ENCODE results near the gene OSBPL8. TPM values are rescaled to one million over a fixed set of nuclear protein-coding genes. Genes with fewer than 3 reads are reported as not detected.
"Not testable (repeated sequence)": the region's sequence is repeated elsewhere in the genome, so short reads cannot be mapped to it uniquely, and the experiment has no call there.

OSBPL8 gene
- polyA plus RNA-seq, 10 donors: 25.7 to 39.1 (median 32.4) TPM

DNA sequence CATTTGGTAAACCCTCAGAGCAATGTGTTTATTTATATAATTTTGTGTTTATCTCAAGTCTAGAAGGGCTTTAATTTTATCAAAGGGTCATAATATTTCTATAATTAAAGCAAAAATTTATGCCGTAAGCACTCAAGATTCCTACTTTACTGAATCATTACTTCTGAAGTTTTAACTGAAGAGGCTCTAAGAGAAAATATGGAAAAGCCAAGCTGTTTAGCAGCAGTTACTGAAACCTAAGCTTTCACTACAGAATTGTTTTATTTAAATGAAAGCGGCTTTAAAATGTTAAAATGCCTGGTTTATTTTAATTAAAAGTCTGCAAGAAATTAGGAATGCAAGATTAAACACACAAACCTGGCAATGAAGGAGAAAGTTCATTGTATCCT, 137.4 kb downstream of the OSBPL8 start:
- no peak for DNase-seq

- no peak for DNase-seq
Observed at GRCh38 chr12:76421046-76421445, 138.5 kb downstream of the OSBPL8 start.

GRCh38 chr12:76420222-76420621, 139.3 kb downstream of the OSBPL8 start:
- no peak for DNase-seq

GRCh38 chr12:76417116-76417515, 142.5 kb downstream of the OSBPL8 start:
- no peak for DNase-seq

GRCh38 chr12:76413121-76413520, 146.4 kb downstream of the OSBPL8 start:
- DNase-seq: no peak

- peak in 2 of 3 donors; percentile 1 to 12 for DNase-seq
Observed at GRCh38 chr12:76410781-76411180, 148.8 kb downstream of the OSBPL8 start.

GRCh38 chr12:76410371-76410770, 149.2 kb downstream of the OSBPL8 start:
- DNase-seq: peak in 1 of 3 donors; percentile 3

DNA sequence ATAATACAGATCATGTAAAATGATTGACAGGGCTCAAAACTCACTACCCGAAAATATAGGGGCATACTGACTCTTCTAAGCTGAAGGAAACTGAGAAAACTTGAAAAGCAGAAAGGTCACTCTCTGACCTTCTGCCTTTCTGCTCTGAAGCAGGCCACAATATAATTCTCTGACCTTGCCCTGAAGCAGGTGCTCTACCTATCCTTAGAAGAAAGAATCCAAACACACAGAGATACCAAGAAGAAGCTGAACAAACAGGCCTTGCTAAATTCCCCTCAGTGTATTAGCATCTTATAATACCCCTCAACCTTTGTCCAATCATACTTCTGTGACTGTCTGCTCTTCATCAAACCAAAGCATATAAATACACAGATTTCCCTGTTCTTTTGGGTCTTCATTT, 150.5 kb downstream of the OSBPL8 start:
- no peak for DNase-seq

- no peak for DNase-seq
Observed at GRCh38 chr12:76407710-76408109, 151.9 kb downstream of the OSBPL8 start.

GRCh38 chr12:76402259-76402658, 157.3 kb downstream of the OSBPL8 start:
- no peak for DNase-seq

DNA sequence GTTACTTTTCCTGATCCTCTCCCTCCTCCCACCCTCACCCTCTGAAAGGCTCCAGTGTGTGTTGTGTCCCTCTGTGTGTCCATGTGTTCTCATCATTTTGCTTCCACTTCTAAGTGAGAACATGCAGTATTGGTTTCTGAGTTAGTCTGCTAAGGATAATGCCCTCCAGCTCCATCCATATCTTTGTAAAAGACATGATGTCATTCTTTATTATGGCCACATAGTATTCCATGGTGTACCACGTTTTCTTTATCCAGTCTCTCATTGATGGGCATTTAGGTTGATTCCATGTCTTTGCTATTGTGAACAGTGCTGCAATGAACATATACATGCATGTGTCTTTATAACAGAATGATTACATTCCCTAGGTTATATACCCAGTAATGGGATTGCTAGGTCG, 159.4 kb downstream of the OSBPL8 start:
- no peak for DNase-seq

- no peak for DNase-seq
Observed at GRCh38 chr12:76399040-76399439, 160.5 kb downstream of the OSBPL8 start.

GRCh38 chr12:76398106-76398505, 161.5 kb downstream of the OSBPL8 start:
- DNase-seq: no peak

DNA sequence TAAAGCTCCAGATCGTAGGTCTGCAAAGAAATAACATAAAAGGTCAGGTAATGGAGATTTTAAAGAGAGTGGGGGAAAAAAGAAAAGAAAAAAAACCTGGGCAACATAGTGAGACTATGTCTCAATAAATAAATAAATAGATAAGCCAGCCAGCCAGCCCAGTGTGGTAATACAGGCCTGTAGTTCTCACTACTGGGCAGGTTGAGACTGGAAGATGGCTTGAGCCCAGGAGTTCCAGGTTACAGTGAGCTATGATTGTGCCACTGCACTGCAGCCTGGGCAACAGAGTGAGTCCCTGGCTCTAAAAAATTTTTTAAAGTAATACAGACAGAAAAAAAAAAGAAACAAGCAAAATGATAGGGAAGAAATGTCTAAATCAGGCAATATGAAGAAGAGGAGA, 168.1 kb downstream of the OSBPL8 start:
- DNase-seq: no peak

GRCh38 chr12:76387614-76388013, 172.0 kb downstream of the OSBPL8 start:
- no peak for DNase-seq

DNA sequence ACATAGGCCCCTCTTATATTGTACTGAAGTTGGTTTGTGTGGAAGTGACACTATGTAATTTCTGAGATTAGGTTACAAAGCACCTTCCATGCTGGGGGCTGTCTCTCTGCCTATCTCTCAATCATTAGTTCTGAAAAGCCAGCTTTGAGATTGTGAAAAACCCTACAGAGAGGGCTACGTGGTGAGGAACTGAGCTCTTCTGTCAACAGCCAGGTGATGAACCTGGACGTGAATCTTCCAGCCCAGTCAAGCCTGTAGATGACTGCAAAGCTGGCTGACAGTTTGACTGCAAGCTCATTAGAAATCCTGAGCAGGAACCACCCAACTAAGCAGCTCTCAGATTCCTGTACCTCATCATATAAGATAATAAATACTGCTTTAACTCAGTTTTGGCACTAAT, 175.0 kb downstream of the OSBPL8 start:
- DNase-seq: no peak

- DNase-seq: no peak
Observed at GRCh38 chr12:76383988-76384387, 175.6 kb downstream of the OSBPL8 start.

DNA sequence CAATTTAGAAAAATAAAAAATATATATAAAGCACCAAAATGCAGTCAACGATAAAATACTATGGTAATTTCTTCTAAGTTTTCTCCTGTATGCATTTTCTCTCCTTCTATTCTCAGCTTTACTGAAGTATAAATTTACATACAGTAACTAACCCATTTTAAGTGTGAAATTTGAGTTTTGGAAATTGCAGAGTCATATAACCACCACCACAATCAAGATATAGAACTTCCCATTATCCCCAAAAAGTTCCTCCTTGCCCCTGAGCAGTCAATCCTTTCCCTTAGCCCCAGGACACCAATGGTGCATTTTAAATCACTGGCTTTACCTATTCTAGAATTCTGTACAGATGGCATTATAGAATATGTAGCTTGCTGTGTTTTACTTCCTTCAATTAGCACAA, 180.3 kb downstream of the OSBPL8 start:
- no peak for DNase-seq

GRCh38 chr12:76376876-76377275, 182.7 kb downstream of the OSBPL8 start:
- not testable (repeated sequence) for DNase-seq

DNA sequence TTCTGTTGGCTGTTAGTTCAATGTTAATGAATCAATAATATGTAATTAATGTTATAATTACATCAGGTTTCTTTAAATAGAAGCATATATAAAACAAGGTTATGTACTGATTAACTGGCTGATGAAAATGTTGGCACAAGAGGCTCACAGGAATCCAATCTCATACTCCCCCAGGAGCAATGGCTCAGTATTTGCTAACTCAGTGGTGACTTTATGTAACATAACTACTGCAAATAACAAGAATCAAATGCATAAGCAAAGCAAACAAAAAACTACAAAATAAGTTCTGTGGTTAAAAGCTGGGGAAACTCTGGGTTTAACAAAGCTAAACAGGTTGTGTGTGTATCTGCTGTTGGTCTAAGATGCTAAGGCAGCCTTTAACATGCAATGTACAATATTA, 183.6 kb downstream of the OSBPL8 start:
- no peak for DNase-seq

GRCh38 chr12:76375470-76375869, 184.1 kb downstream of the OSBPL8 start:
- no peak for DNase-seq

DNA sequence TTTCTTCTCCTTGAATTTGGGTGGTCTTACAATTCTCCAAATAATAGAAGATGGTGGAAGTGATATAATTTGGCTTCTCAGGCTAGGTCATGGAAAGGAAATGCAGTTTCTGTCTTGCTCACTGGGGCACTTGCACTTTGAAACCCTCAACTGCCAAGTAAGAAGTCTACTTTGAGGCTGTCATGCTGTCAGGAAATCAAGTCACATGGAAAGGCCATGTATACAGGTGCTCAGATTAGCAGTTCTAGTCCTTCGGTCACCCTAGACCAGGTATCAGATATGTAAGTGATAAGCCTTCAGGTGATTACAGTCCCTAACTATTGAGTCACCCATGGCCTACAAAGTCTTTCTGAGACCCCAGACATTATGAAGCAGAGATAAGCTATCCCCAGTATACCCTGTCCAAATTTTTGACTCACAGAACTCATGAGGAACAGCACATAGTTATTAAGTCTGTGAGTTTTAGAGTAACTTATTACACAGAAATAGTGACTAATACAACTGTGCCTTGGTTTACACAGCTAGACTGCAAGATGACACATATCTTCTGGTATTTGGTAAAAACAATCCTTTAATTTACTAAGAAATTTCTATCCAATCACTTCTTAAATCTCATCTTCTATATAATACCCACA, 185.1 kb downstream of the OSBPL8 start:
- DNase-seq: peak in 1 of 3 donors; percentile 1

DNA sequence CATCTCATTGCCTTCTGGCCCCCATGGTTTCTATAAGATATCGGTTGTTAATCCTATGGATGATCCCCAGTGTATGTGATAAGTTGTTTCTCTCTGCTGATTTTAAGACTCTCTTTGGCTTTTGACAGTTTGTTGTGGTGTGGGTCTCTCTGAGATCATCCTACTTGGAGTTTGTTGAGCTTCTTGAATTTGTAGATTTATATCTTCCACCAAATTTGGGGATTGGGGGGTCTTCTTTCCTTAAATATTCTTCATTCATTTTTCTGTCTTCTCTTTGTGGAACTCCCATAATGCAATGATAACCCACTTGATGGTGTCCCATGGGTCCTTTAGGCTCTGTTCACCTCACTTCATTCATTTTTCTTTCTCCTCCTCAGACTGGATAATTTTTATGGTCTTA, 191.3 kb downstream of the OSBPL8 start:
- DNase-seq: no peak

- no peak for DNase-seq
Observed at GRCh38 chr12:76366163-76366562, 193.4 kb downstream of the OSBPL8 start.

Data from muscle of back (tissue), 11 donors.